Measurements from ENCODE around the gene TPTE.
"Not testable (repeated sequence)": the region's sequence is repeated elsewhere in the genome, so short reads cannot be mapped to it uniquely, and the experiment has no call there.

The TPTE gene

DNA sequence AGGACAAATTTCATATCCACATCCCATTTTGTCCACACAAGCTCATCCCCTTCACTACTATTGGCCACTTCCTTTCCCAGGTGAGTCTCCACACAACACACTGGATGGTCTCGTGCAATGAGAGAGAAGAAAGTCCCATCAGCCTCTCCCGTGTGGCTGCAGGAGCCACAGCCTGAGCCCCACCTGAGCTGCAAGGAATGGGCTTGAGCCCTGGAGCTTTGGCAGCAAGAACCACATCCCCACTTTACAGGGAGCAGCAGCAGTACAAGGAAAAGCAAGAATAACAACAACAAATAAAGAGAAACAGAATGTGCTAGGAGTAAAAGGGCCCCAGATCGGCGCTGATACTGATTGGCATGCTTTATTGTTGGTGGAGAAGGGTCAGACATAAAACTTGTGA is 117.7 kb downstream of the TPTE start:
- TF ChIP-seq GABPA (IDR thresholded peaks at IDR 0.05; ENCODE audit: low read depth) (no peak), POLR2AphosphoS5 (IDR thresholded peaks at IDR 0.05; ENCODE audit: low read depth) (no peak), SPI1 (IDR thresholded peaks at IDR 0.05; ENCODE audit: borderline replicate concordance, low read depth) (no peak)
- TF ChIP-seq, protein P1, sequence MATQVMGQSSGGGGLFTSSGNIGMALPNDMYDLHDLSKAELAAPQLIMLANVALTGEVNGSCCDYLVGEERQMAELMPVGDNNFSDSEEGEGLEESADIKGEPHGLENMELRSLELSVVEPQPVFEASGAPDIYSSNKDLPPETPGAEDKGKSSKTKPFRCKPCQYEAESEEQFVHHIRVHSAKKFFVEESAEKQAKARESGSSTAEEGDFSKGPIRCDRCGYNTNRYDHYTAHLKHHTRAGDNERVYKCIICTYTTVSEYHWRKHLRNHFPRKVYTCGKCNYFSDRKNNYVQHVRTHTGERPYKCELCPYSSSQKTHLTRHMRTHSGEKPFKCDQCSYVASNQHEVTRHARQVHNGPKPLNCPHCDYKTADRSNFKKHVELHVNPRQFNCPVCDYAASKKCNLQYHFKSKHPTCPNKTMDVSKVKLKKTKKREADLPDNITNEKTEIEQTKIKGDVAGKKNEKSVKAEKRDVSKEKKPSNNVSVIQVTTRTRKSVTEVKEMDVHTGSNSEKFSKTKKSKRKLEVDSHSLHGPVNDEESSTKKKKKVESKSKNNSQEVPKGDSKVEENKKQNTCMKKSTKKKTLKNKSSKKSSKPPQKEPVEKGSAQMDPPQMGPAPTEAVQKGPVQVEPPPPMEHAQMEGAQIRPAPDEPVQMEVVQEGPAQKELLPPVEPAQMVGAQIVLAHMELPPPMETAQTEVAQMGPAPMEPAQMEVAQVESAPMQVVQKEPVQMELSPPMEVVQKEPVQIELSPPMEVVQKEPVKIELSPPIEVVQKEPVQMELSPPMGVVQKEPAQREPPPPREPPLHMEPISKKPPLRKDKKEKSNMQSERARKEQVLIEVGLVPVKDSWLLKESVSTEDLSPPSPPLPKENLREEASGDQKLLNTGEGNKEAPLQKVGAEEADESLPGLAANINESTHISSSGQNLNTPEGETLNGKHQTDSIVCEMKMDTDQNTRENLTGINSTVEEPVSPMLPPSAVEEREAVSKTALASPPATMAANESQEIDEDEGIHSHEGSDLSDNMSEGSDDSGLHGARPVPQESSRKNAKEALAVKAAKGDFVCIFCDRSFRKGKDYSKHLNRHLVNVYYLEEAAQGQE (IDR thresholded peaks at IDR 0.05; ENCODE audit: insufficient replicate concordance, low read depth): no peak
- TF ChIP-seq, protein P2, sequence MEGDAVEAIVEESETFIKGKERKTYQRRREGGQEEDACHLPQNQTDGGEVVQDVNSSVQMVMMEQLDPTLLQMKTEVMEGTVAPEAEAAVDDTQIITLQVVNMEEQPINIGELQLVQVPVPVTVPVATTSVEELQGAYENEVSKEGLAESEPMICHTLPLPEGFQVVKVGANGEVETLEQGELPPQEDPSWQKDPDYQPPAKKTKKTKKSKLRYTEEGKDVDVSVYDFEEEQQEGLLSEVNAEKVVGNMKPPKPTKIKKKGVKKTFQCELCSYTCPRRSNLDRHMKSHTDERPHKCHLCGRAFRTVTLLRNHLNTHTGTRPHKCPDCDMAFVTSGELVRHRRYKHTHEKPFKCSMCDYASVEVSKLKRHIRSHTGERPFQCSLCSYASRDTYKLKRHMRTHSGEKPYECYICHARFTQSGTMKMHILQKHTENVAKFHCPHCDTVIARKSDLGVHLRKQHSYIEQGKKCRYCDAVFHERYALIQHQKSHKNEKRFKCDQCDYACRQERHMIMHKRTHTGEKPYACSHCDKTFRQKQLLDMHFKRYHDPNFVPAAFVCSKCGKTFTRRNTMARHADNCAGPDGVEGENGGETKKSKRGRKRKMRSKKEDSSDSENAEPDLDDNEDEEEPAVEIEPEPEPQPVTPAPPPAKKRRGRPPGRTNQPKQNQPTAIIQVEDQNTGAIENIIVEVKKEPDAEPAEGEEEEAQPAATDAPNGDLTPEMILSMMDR (IDR thresholded peaks at IDR 0.05; ENCODE audit: insufficient read depth, low read length): no peak
- no peak overlapping the region for H3K4me3 ChIP-seq (replicated peaks; ENCODE audit: insufficient read depth, low read length)
- H3K27me3 ChIP-seq (ENCODE audit: insufficient read depth, poor library complexity, severe bottlenecking): no peaks in the 10 kb centered on the region
- H3K27ac ChIP-seq (replicated peaks): no peak overlapping the region
- DNase-seq (ENCODE audit: low read depth in 1 of 2, low spot score in 1 of 2): no peak

DNA sequence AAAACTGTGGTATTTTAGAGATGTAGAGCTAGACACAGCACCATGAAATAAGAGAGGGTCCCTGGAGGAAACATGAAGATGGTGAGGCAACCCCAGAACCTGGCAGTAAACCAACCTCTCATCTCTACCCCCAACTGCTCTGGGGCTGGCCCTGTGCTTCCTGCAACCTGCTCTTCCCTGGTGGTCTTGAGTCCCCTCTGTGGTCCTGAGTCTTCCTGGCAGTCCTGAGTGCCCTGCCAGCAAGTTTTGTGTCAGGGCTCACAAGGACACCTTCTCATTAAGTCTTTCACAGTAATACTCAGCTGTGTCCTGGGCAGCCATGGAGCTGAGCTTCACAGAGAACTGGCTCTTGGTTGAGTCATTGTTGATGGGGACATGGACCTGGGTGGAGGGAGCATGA is 118.4 kb downstream of the TPTE start:
- DNase-seq (ENCODE audit: low read depth in 1 of 2, low spot score in 1 of 2); H3K27me3 ChIP-seq (ENCODE audit: insufficient read depth, poor library complexity, severe bottlenecking); H3K4me3 ChIP-seq (replicated peaks; ENCODE audit: insufficient read depth, low read length); H3K27ac ChIP-seq (replicated peaks): not testable (repeated sequence)

DNA sequence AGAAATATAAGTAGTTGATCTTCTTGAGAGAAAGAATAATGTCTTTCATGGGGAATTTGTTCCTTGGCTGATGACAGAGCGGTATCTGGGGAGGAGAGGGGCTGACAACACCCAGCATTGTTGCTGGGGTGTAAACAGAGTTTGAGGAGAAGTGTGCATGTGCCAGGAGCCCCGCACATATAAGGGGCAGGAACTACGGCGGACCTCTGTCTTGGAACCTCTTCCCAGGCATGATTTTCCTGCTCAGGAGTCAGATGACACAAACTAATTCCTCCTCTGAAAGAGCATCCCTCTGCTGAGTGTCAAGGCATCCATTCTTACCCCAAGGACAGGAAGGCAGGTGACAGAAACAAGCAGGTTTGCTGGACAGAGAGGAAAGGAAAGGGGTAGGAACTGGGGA is 119.1 kb downstream of the TPTE start:
- TF ChIP-seq, protein P1 (IDR thresholded peaks at IDR 0.05; ENCODE audit: insufficient replicate concordance, low read depth): no peak
- TF ChIP-seq GABPA (IDR thresholded peaks at IDR 0.05; ENCODE audit: low read depth): no peak
- no peak for TF ChIP-seq POLR2AphosphoS5 (IDR thresholded peaks at IDR 0.05; ENCODE audit: low read depth)
- TF ChIP-seq SPI1 (IDR thresholded peaks at IDR 0.05; ENCODE audit: borderline replicate concordance, low read depth): no peak
- TF ChIP-seq, protein P2 (IDR thresholded peaks at IDR 0.05; ENCODE audit: insufficient read depth, low read length): no peak
- no peak for DNase-seq (ENCODE audit: low read depth in 1 of 2, low spot score in 1 of 2)
- Histone ChIP-seq H3K4me3 (replicated peaks; ENCODE audit: insufficient read depth, low read length) (no peak overlapping the region), H3K27ac (replicated peaks) (no peak overlapping the region), H3K27me3 (ENCODE audit: insufficient read depth, poor library complexity, severe bottlenecking) (no peaks in the 10 kb centered on the region)

DNA sequence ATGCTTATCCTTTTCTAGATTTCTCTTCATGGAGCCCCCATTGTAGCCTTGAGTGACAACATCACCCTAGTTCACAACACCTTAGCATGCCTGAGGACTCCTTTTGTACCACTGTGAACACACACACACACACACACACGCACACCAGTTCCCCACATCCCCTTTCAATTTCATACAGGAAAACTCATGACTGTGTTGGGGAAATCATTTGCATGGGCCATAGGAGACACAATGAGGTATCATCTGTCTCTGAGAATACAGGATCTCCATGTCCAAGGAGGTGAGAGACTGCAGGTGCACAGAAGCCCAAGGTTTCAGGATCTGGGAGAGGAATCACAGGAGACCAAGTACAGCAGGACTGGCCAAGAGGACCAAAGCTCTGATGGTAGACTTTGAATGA is 119.7 kb downstream of the TPTE start:
- DNase-seq (ENCODE audit: low read depth in 1 of 2, low spot score in 1 of 2): no peak
- Histone ChIP-seq H3K4me3 (replicated peaks; ENCODE audit: insufficient read depth, low read length) (no peak overlapping the region), H3K27ac (replicated peaks) (no peak overlapping the region), H3K27me3 (ENCODE audit: insufficient read depth, poor library complexity, severe bottlenecking) (no peaks in the 10 kb centered on the region)
- no peak for TF ChIP-seq GABPA (IDR thresholded peaks at IDR 0.05; ENCODE audit: low read depth)
- TF ChIP-seq, protein P2 (IDR thresholded peaks at IDR 0.05; ENCODE audit: insufficient read depth, low read length): no peak
- no peak for TF ChIP-seq SPI1 (IDR thresholded peaks at IDR 0.05; ENCODE audit: borderline replicate concordance, low read depth)
- TF ChIP-seq, protein P1 (IDR thresholded peaks at IDR 0.05; ENCODE audit: insufficient replicate concordance, low read depth): no peak
- TF ChIP-seq POLR2AphosphoS5 (IDR thresholded peaks at IDR 0.05; ENCODE audit: low read depth): no peak

DNA sequence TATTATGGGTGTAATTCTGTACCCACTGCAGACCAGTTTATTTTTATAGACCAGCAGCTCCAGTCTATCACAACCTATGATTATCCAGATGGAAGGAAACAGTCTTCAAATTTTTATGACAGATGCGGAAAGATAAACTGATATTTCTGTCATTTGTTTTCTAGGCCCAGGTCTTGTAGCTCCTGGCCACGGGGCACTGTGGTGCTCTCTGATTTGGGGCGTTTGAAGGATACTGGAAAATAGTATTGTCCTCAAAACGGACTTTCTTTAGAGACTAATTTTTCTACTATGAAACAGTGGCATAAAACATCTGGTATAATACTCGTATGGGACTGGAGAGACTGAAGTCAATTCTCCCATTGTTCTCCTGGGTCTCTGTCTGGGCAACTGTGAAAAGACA is 124.3 kb downstream of the TPTE start:
- not testable (repeated sequence) for H3K27me3 ChIP-seq (ENCODE audit: insufficient read depth, poor library complexity, severe bottlenecking); DNase-seq (ENCODE audit: low read depth in 1 of 2, low spot score in 1 of 2); H3K4me3 ChIP-seq (replicated peaks; ENCODE audit: insufficient read depth, low read length)

DNA sequence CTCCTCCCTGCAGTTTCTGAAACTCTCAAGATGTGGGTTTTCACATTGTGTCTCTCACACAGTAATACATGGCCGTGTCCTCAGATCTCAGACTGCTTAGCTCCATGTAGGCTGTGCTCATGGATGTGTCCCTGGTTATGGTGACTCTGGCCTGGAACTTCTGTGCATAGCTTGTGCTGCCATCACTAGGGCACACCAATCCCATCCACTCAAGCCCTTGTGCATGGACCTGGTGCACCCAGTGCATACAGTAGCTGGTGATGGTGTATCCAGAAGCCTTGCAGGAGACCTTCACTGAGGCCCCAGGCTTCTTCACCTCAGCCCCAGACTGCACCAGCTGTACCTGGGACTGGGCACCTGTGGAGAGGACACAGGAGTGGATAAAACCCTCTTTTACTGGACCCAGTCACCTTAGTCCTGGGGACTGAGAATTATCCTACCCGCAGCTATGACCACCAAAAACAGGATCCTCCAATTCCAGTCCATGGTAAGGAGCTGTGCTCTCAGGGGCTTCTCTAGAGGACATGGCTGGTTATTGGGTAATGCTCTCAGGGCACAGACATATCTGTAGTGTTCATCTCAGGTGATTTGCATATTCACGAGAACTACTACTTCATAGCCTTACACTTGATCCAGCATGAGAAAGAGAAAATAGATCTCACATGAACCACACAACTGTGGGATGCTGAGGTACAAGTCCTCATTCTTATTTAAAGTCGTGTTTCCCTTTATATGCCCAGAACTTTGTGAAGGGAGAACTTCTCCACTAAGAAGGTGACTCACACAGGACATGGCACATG is 128.2 kb downstream of the TPTE start:
- not testable (repeated sequence) for DNase-seq (ENCODE audit: low read depth in 1 of 2, low spot score in 1 of 2); H3K27ac ChIP-seq (replicated peaks); H3K27me3 ChIP-seq (ENCODE audit: insufficient read depth, poor library complexity, severe bottlenecking); H3K4me3 ChIP-seq (replicated peaks; ENCODE audit: insufficient read depth, low read length)

More for the DNA sequence above, 124.3 kb downstream of the TPTE start:
- not testable (repeated sequence) for H3K27ac ChIP-seq (replicated peaks)
